Posterior vena cava (tissue), 2 donors: ENCODE measurements around the gene ISLR2. TPM values are rescaled to one million over a fixed set of nuclear protein-coding genes. Genes with fewer than 3 reads are reported as not detected.

Experiments
- total RNA-seq, 2 donors: library from RNA; stranded (reverse); fragmentation: NEBNext Ultra II Directional; extraction: Animal tissue kit (Norgen Biotek cat#: 25700); gene quantifications; one replicate each; pipeline ENCODE4 v1.2.1, GENCODE V29; 2021
- donor health status: DM: yes; HTN: yes; CAD: no.
- donor health status: DM: yes; HTN: yes; CAD: no.

ISLR2 gene
- total RNA-seq, 2 donors from 2014 or later = 0.62 to 0.65 TPM

Other genes starting within 250 kb of the ISLR2 start
- 100 to 1,000 TPM in 1 of 2 donors, 10 to 100 TPM in 1; 94.6 to 110 TPM for gene LOXL1, start 204.1 kb upstream of the ISLR2 start, total RNA-seq
- gene STOML1, start 138.3 kb upstream of the ISLR2 start, total RNA-seq = 10 to 100 TPM; 17.3 to 20.1 TPM
- 10 to 100 TPM; 49.2 to 50.7 TPM for gene PML, start 135.9 kb upstream of the ISLR2 start, total RNA-seq
- gene GOLGA6A, start 48.0 kb upstream of the ISLR2 start, total RNA-seq = under 1 TPM in 1 of 2 donors, not detected in 1; 0.24 TPM
- gene ISLR, start 43.1 kb downstream of the ISLR2 start, total RNA-seq = 100 to 1,000 TPM in 1 of 2 donors, 10 to 100 TPM in 1; 51.7 to 108 TPM
- gene STRA6, start 72.2 kb downstream of the ISLR2 start, total RNA-seq = 1 to 10 TPM in 1 of 2 donors, not detected in 1; 1.3 TPM
- not detected for gene CCDC33, start 105.7 kb downstream of the ISLR2 start, total RNA-seq
- gene CYP11A1, start 237.1 kb downstream of the ISLR2 start, total RNA-seq = 1 to 10 TPM in 1 of 2 donors, under 1 TPM in 1; 0.71 to 1.2 TPM